A673 (cell line): ENCODE results near the gene GUCY1A1. TPM values are rescaled to one million over a fixed set of nuclear protein-coding genes. Genes with fewer than 3 reads are reported as not detected.

ENCODE experiments used
- BruUV-seq: library from RNA; stranded (reverse); fragments of 400-500 nt; replicated peaks from 2 replicates; lab custom pipeline; 2021; lab: Mats Ljungman, UMichigan
- CTCF ChIA-PET: fragments of 300-600 bp; sonication (Branson Sonifier 250); formaldehyde crosslinking; loops from one replicate; lab custom pipeline; 2022; ENCODE audit warnings: antibody characterized with exemption; lab: Charles Lee
- POLR2A ChIA-PET: fragments of 300-600 bp; sonication (Branson Sonifier 250); formaldehyde crosslinking; loops from one replicate; lab custom pipeline; 2022; ENCODE audit warnings: antibody characterized with exemption; ENCODE audit not compliant: low non-redundant PET; lab: Charles Lee
- DNase-seq: peaks from one replicate; pipeline ENCODE4 v3.0.0-alpha.2; 2015; ENCODE audit warnings: low spot score
- H3K27ac ChIP-seq: fragments of 200-600 bp; sonication (generic); 2 replicates; pipeline ENCODE4 v1.5.1; 2016; ENCODE audit warnings: mixed run types, low read depth, mild to moderate bottlenecking, mixed read lengths, antibody characterized with exemption, low read length; ENCODE audit not compliant: poor library complexity, severe bottlenecking
- H3K27me3 ChIP-seq: fragments of 200-600 bp; sonication (generic); replicated peaks from 2 replicates; pipeline ENCODE4 v1.6.1; 2017; ENCODE audit warnings: mixed run types, low read depth, mild to moderate bottlenecking, mixed read lengths, antibody characterized with exemption, low read length; ENCODE audit not compliant: insufficient read depth, poor library complexity
- H3K36me3 ChIP-seq: fragments of 200-600 bp; sonication (generic); 2 replicates; pipeline ENCODE4 v1.6.1; 2016; ENCODE audit warnings: mixed run types, mild to moderate bottlenecking, mixed read lengths, antibody characterized with exemption, low read length; ENCODE audit not compliant: insufficient read depth, poor library complexity, severe bottlenecking
- H3K4me1 ChIP-seq: fragments of 200-600 bp; sonication (generic); 2 replicates; pipeline ENCODE4 v1.6.1; 2017; ENCODE audit warnings: mixed run types, mild to moderate bottlenecking, mixed read lengths, antibody characterized with exemption, low read length; ENCODE audit not compliant: insufficient read depth, poor library complexity, severe bottlenecking
- H3K4me3 ChIP-seq: fragments of 200-600 bp; sonication (generic); 2 replicates; pipeline ENCODE4 v1.5.1; 2016; ENCODE audit warnings: low read depth, mixed run types, mild to moderate bottlenecking, mixed read lengths, low read length; ENCODE audit not compliant: poor library complexity, severe bottlenecking
- H3K9me3 ChIP-seq: fragments of 200-600 bp; sonication (generic); 2 replicates; pipeline ENCODE4 v1.6.1; 2016; ENCODE audit warnings: mixed run types, low read depth, mild to moderate bottlenecking, mixed read lengths, antibody characterized with exemption, low read length; ENCODE audit not compliant: poor library complexity, severe bottlenecking
- EZH2 ChIP-seq: fragments of 200-600 bp; sonication (generic); IDR thresholded peaks from 2 replicates; pipeline ENCODE4 v1.6.1; 2017; ENCODE audit warnings: borderline replicate concordance, low read depth, mild to moderate bottlenecking, mixed read lengths, antibody characterized with exemption, low read length; ENCODE audit not compliant: poor library complexity, severe bottlenecking
- intact Hi-C: fragments of 100-400 bp; cut with micrococcal nuclease; formaldehyde crosslinking; loops from one replicate; pipeline ENCODE4 v1.10.0; 2022; ENCODE audit not compliant: unreplicated experiment
- total RNA-seq: library from RNA; stranded (reverse); gene quantifications from 2 replicates; pipeline ENCODE4 v1.2.3, GENCODE V29; 2021
- TF ChIP-seq, protein P1 (sequence below): fragments of 300-800, 200-600 bp; sonication (generic); conservative IDR thresholded peaks from 2 replicates; pipeline ENCODE4 v1.5.1; 2017; ENCODE audit warnings: low read depth, mild to moderate bottlenecking, antibody characterized with exemption, low read length, moderate library complexity, mixed read lengths

GUCY1A1 gene
- total RNA-seq, 1 experiment from 2014 or later = 0.37 TPM

DNA sequence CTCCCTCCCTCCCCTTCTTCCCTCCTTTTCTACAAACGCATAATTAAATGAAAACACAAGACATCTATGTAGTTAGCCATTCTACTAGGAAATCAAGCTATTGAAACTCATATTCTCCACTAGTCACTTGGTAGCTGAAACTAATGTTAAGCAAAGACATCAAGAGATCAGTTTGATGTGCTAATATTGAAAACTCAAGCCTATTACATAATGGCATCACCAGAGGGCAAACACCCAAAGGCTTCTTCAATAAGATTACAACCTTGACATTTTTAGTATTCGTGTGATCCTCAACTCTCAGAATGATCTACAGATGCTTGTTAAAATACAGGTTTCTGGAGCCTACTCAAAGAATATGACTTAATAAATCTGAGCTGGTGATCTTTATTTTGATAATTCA lies 6.2 kb upstream of the GUCY1A1 start:
- ChIA-PET POLR2A (no interaction called here), CTCF (no interaction called here)
- Histone ChIP-seq H3K36me3 (no peaks in the 10 kb centered on the region), H3K27ac (no peak overlapping the region), H3K27me3 (peaks cover 6% of the 10 kb centered on the region), H3K4me1 (no peaks in the 10 kb centered on the region), H3K4me3 (no peak overlapping the region), H3K9me3 (no peaks in the 10 kb centered on the region)
- intact Hi-C loops = no loop called here
- no peak for TF ChIP-seq EZH2
- TF ChIP-seq, protein P1, sequence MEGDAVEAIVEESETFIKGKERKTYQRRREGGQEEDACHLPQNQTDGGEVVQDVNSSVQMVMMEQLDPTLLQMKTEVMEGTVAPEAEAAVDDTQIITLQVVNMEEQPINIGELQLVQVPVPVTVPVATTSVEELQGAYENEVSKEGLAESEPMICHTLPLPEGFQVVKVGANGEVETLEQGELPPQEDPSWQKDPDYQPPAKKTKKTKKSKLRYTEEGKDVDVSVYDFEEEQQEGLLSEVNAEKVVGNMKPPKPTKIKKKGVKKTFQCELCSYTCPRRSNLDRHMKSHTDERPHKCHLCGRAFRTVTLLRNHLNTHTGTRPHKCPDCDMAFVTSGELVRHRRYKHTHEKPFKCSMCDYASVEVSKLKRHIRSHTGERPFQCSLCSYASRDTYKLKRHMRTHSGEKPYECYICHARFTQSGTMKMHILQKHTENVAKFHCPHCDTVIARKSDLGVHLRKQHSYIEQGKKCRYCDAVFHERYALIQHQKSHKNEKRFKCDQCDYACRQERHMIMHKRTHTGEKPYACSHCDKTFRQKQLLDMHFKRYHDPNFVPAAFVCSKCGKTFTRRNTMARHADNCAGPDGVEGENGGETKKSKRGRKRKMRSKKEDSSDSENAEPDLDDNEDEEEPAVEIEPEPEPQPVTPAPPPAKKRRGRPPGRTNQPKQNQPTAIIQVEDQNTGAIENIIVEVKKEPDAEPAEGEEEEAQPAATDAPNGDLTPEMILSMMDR = no peak
- BruUV-seq = no TSS peak
- no peak for DNase-seq

GRCh38 chr4:155665054-155665453 lies 1.6 kb upstream of the GUCY1A1 start:
- no TSS peak for BruUV-seq
- no peak for TF ChIP-seq EZH2
- TF ChIP-seq, protein P1 = no peak
- Histone ChIP-seq H3K4me3 (no peak overlapping the region), H3K36me3 (no peaks in the 10 kb centered on the region), H3K9me3 (no peaks in the 10 kb centered on the region), H3K4me1 (no peaks in the 10 kb centered on the region), H3K27me3 (peaks cover 49% of the 10 kb centered on the region), H3K27ac (no peak overlapping the region)
- DNase-seq = no peak
- CTCF ChIA-PET = no interaction called here
- POLR2A ChIA-PET = no interaction called here
- intact Hi-C loops = no loop called here

DNA sequence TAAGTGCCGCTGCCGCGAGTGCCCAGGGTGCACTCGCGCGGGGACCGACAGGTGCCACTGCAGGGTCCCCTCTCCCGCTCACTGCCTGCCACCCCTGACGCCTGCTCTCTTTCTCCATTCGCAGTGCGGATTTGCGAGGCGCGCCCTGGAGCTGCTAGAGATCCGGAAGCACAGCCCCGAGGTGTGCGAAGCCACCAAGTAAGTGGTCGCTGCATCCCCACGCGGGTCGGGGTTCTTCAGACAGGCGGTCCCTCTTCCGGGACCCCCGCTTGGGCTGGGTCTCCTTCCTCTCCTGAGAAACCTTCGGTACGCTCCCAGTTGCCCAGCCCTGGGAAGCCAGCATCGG lies 547 bp downstream of the GUCY1A1 start:
- no TSS peak for BruUV-seq
- no peak for TF ChIP-seq EZH2
- TF ChIP-seq, protein P1 = no peak
- intact Hi-C loops = no loop called here
- Histone ChIP-seq H3K27me3 (peaks cover 56% of the 10 kb centered on the region), H3K4me1 (no peaks in the 10 kb centered on the region), H3K27ac (no peak overlapping the region), H3K36me3 (no peaks in the 10 kb centered on the region), H3K4me3 (peak overlapping the region; percentile 44), H3K9me3 (no peaks in the 10 kb centered on the region)
- ChIA-PET CTCF (interaction anchor here (0.6 kb wide), 1 partner anchor 79 kb away, joined by 3 read pairs; no protein-coding TSS in a partner anchor), POLR2A (no interaction called here)
- DNase-seq = peak; percentile 16
